GM18502 (cell line): ENCODE measurements around the gene PRKCH.

Source experiments
- ATAC-seq: cut with Tn5 transposase; IDR thresholded peaks from one replicate; pipeline ENCODE4 v1.9.1; 2021; ENCODE audit warnings: mild to moderate bottlenecking; ENCODE audit not compliant: unreplicated experiment, poor library complexity

PRKCH gene

GRCh38 chr14:61360796-61361525 lies 39.6 kb downstream of the PRKCH start:
- no peak for ATAC-seq

DNA sequence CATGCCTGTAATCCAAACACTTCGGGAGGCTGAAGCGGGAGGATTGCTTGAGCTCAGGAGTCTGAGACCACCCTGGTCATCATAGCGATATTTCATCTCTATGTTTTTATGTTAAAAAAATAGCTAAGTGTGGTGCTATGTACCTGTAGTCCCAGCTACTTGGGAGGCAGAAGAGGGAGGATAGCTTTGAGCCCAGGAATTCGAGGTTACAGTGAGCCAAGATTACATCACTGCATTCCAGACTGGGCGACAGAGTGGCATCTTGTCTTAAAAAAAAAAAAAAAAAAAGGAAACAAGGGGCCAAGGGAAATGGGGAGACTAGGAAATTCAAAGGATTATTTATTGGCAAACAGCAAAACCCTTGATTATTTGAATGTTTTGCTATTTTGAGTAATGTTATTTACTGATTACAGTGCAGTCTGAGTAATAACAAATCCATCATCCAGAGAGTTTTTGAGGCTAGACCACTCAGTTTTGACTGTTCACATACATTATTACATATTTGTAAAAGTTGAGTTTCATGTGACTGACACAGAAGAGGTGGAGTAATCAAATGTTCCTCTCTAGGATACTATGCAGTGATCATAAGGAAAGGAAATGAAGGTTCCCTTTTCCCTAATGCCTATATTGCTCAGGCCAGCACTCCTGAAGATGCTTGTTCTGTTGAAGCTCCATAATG lies 40.8 kb downstream of the PRKCH start:
- no peak for ATAC-seq

GRCh38 chr14:61364243-61364642 lies 42.9 kb downstream of the PRKCH start:
- no peak for ATAC-seq

DNA sequence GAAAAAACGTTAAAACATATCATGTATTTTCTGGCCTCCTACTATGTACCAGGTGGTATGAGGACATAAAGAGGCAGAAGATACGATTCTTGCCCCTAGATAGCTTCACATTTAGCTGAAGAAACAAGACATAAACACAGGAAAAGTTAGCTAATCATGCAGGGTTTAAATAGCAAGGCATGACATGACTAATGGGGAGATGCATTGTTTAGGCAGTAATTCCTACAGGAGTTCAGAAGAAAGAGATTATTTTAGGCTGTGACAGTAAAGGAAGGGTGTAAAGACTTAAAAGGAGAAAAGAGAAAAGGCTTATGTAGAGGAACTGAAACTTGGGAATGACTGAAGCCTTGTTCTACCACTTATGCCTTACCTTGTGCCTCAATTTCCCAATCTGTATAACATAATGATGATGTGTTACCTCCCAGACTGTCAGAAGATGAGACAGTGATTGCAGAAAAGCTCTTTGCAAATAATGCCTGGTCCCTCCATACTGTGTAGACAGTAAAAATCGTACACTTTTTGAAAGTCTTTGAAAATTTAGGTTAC lies 44.4 kb downstream of the PRKCH start:
- ATAC-seq, result no peak

DNA sequence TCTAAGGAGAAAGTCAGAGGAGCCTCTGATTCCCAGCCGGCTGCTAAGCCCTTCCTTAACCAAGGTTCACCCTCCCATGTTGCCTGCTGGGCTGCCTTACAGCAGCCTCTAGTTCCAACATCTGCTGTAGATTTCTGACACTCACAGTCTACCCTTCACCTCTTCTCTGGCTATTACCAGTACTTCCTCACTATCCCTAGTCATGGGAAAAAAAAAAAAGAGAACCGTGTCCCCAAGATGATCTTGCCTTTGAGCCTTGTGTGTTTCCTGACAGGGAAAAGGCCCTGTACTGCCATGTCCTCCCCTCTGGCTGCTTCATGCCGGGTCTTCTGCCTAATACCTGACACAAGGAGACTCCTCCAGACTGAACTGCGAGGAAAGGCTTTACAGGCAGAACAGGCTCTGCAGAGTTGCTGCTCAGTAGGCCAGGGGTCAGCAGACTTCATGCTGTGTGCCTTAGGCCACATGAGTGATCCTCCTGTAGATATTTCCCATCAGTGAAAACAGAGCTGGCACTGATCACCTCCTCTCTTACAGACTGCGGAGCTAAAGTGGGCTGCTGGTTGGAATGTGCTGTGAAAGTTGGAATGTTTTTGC lies 46.8 kb downstream of the PRKCH start:
- ATAC-seq, result no peak

GRCh38 chr14:61368781-61369453 lies 47.5 kb downstream of the PRKCH start:
- ATAC-seq, result no peak

GRCh38 chr14:61369454-61369810 lies 48.1 kb downstream of the PRKCH start:
- no peak for ATAC-seq

GRCh38 chr14:61372379-61372778 lies 51.0 kb downstream of the PRKCH start:
- no peak for ATAC-seq

DNA sequence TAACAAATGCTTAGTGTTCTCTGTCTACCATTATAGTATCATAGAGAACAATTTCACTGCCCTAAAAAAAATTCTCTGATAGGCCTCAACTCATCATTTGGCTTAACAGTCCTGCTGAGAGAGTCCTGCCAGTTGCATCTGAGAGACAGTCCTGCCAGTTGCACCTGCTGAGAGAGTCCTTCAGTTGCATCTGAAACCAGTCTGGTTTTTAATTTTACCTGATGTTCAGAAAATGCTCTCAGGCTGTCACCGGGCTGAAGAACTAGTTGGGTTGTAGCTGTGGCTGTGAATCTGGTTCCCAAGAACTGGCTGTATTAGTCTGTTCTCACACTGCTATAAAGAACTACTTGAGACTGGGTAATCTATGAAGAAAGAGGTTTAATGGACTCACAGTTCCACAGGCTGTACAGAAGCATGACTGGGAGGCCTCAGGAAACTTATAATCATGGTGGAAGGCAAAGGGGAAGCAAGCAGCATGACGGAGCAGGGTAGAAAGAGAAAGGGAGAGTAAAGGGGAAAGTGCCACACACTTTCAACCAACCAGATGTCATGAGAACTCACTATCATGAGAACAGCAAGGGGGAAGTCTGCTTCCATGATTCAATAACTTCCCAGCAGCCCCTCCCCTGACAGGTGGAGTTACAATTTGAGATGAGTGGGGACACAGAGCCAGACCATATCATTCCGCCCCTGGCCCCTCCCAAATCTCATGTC lies 51.6 kb downstream of the PRKCH start:
- no peak for ATAC-seq

DNA sequence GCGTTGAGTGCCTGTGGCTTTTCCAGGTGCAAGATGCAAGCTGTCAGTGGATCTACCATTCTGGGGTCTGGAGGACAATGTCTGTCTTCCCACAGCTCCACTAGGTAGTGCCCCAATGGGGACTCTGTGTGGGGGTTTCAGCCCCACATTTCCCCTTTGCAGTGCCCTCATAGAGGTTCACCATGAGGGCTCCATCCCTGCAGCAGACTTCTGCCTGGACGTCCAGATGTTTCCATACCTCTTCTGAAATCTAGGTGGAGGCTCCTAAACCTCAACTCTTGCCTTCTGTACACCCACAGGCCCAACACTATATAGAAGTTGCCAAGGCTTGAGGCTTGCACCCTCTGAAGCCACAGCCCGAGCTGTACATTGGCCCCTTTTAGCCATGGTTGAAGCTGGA lies 52.9 kb downstream of the PRKCH start:
- no peak for ATAC-seq

DNA sequence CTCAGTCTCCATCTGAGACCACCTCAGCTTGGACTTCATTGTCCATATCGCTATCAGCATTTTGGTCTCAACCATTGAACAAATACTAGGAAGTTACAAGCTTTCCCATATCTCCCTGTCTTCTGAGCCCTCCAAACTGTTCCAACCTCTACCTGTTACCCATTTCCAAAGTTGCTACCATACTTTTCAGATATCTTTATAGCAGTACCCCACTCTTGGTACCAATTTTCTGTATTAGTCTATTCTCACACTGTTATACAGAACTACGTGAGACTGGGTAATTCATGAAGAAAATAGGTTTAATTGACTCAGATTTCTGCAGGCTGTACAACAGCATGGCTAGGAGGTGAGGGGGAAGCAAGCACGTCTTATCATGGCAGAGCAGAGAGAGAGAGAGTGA lies 53.8 kb downstream of the PRKCH start:
- no peak for ATAC-seq

DNA sequence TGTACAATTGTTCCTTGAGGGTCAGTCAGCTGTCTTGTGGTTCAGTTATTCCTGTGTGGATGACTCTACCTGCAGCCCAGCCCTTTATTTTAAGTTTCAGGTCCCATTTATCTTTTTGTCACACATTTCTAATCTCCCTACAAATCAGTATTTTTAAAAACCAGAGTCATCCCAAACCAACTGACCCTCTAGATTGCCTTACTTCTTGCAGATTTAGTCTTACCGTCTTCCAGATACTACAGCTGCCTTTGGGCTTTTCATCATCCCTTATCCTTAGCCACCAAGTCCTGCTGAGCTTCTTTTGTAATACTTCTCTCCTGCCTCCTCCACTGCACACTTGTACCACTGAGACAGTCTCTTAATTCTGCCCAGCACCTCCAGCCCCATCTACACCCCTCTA lies 54.9 kb downstream of the PRKCH start:
- no peak for ATAC-seq

DNA sequence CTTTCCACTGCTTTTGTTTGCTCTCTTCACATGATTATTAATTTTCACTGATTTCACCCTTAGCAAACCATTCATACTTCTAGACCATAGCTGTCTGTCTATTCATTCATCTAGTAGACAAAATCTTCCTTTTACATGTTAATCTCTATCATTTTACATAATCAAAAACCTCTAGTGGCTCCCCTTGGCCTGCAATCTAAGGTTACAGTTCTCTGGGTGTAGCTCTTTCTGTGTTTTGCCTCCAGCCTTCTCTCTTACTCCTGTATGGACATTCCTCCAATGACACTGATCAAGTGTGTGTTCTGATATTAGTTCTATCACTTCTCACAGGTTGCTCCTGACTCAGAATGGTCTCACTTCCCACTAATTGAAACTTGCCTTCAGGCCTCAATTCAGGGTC lies 56.4 kb downstream of the PRKCH start:
- no peak for ATAC-seq

GRCh38 chr14:61379639-61380184 lies 58.3 kb downstream of the PRKCH start:
- no peak for ATAC-seq

GRCh38 chr14:61380984-61381383 lies 59.6 kb downstream of the PRKCH start:
- no peak for ATAC-seq

DNA sequence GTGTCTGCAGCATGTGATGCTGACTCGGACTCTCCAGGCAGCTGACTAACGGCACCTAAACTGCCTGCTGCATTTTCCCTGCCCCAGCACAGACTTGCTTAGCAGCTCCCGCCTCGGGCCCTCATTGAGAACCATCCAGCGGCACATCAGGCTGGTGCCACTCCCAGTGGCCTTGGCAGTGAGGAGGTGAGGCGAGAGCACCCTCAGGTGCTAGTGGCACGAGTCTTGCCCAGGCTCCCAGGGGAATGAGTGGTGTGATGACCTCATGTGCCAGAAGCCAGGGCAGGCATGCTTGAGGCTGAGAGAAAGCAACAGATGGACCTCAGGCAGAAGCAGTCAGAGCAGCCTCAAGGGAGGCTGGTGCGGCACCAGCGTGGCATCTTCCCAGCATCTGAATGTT lies 60.2 kb downstream of the PRKCH start:
- no peak for ATAC-seq

DNA sequence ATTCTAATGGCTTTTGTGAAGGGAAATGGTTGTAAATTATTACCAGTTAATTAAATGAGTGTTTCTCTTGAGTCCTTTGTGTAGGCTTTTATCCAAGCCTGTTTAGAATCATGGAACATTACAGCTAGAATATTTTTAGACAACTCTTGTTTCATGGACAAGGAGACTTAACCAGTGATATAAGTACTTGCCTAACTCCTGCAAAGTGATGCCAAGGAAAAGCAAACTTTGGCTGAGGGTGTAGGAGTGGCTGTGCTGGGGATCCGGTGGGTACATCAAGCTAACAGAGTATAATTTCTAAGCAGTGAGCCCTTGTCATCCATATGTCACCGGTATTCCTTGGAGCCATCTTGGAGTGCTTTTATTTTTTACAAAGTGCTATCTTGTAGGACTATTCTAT lies 61.5 kb downstream of the PRKCH start:
- no peak for ATAC-seq

DNA sequence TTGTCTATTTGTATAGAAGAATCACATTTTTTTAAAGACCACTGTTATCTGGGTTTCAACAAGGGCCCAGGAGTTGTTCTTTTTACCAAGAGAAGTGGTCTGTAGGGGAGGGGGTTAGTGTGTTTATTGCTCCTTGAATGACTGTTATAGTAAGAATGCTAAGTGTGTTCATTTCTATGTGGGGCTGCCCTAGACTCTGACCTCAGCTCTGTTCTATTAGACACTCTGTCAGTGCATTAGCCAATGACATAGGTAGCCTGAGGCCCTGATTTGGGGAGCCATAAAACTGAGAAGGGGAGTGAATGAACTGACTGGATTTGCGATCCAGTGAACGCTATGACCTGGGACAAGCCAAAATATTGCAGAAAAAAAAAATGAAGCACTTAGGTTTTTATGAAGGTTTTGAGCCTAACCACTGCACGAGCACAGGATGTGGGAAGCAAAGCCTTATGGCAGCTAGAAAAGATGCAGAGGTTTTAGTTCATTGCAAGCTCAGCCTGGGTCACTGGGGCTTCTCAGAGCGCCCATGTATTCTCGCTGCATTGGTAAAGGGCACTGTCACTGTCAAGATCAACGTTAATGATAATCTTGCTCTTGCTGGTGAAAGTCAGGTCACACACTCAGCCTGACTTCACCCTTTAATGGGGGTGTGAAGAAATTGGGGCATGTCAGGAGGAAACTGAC lies 63.8 kb downstream of the PRKCH start:
- ATAC-seq, result no peak

DNA sequence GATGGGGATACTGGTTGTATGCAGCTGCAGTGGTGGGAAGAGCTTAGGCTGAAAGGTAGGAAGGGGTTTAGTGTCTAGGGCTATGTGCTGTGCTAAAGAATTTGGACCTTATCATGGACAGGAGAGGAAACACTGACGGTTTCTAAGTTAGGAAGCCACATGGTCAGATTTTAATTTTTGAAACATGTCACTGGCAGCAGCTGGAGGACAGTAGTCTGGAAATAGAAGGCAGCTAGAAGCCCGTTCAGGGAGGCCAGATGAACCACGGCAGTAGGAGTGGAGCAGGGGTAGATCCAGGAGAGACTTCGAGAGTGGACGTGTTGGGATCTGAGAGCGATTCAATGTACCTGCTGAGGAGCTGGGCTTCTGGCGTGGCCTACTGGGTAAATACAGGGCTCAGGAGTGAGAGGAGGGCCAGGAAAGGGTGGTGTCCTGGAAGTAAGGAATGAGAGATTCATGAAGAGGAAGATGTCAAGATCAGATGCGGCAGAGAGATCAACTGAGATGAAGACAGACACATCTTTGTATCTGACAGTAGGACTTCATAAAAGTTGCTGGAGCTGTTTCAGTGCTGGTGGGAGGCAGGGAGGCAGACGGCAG lies 64.9 kb downstream of the PRKCH start:
- ATAC-seq, result no peak
